CD4-positive, alpha-beta memory T cell (primary cell): ENCODE results near the gene CFAP91. TPM values are rescaled to one million over a fixed set of nuclear protein-coding genes. Genes with fewer than 3 reads are reported as not detected.

Experiments
- CTCF ChIA-PET: fragments of 350-600 bp; sonication (Branson Sonifier 250); formaldehyde crosslinking; loops from one replicate; lab custom pipeline; 2021; ENCODE audit warnings: inconsistent platforms; ENCODE audit not compliant: partially characterized antibody; lab: Charles Lee
- POLR2A ChIA-PET: fragments of 350-600 bp; sonication (Branson Sonifier 250); formaldehyde crosslinking; loops from one replicate; lab custom pipeline; 2021; ENCODE audit not compliant: partially characterized antibody; lab: Charles Lee
- DNase-seq, 5 donors: peaks; one replicate each; pipeline versions ENCODE4 v3.0.0 to v3.0.0-alpha.2; 2020 to 2022; ENCODE audit warnings: mixed read lengths in 1 of 5
- H3K27ac ChIP-seq: one replicate; pipeline ENCODE4 v1.7.0; 2013; ENCODE audit warnings: low read depth, low read length
- H3K27me3 ChIP-seq: 2 replicates; pipeline ENCODE4 v1.7.0; 2013; ENCODE audit warnings: mild to moderate bottlenecking, low read length, moderate library complexity; ENCODE audit not compliant: insufficient read depth
- H3K36me3 ChIP-seq: 2 replicates; pipeline ENCODE4 v1.7.0; 2013; ENCODE audit warnings: mild to moderate bottlenecking, low read length, moderate library complexity; ENCODE audit not compliant: insufficient read depth
- H3K4me1 ChIP-seq: 2 replicates; pipeline ENCODE4 v1.7.0; 2013; ENCODE audit warnings: mild to moderate bottlenecking, low read length, moderate library complexity; ENCODE audit not compliant: insufficient read depth
- H3K4me3 ChIP-seq, 2 donors: one replicate each; pipeline ENCODE4 v1.7.0; 2013; ENCODE audit warnings: low read length in 2 of 2, mild to moderate bottlenecking in 1 of 2
- H3K9me3 ChIP-seq, 2 donors: one replicate each; pipeline ENCODE4 v1.7.0; 2013; ENCODE audit warnings: low read length in 2 of 2, control low read depth in 1 of 2; ENCODE audit not compliant: control insufficient read depth in 1 of 2
- H3K27ac Mint-ChIP-seq, 7 donors: one replicate each; pipeline ENCODE4 v1.8.0; 2020 to 2021; ENCODE audit warnings: mixed read lengths in 7 of 7, mild to moderate bottlenecking in 6 of 7, inconsistent platforms in 3 of 7, moderate library complexity in 3 of 7
- H3K27me3 Mint-ChIP-seq, 2 donors: one replicate each; pipeline ENCODE4 v1.8.0; 2020 to 2021; ENCODE audit warnings: mixed read lengths in 2 of 2
- H3K36me3 Mint-ChIP-seq, 2 donors: one replicate each; pipeline ENCODE4 v1.8.0; 2020 to 2021; ENCODE audit warnings: mixed read lengths in 2 of 2, inconsistent platforms in 1 of 2, mild to moderate bottlenecking in 1 of 2
- H3K4me1 Mint-ChIP-seq, 4 donors: one replicate each; pipeline ENCODE4 v1.8.0; 2020 to 2021; ENCODE audit warnings: mixed read lengths in 4 of 4, mild to moderate bottlenecking in 1 of 4
- H3K4me3 Mint-ChIP-seq, 8 donors: one replicate each; pipeline ENCODE4 v1.8.0; 2020 to 2021; ENCODE audit warnings: mixed read lengths in 8 of 8, mild to moderate bottlenecking in 7 of 8, moderate library complexity in 6 of 8, inconsistent platforms in 3 of 8
- H3K9me3 Mint-ChIP-seq, 8 donors: one replicate each; pipeline ENCODE4 v1.8.0; 2020 to 2021; ENCODE audit warnings: mixed read lengths in 8 of 8, mild to moderate bottlenecking in 5 of 8, inconsistent platforms in 3 of 8, moderate library complexity in 1 of 8
- intact Hi-C: fragments of 100-400 bp; cut with micrococcal nuclease; formaldehyde crosslinking; loops from one replicate; pipeline ENCODE4 v1.15.1; 2023
- polyA plus RNA-seq, 2 donors: library from polyadenylated mRNA; unstranded; fragments of 300-500 nt; fragmentation: Illumina TruSeq; gene quantifications; one replicate each; pipeline ENCODE4 v1.2.3, GENCODE V29; 2021
- total RNA-seq, 2 experiments: library from RNA; stranded (reverse); gene quantifications; one replicate each; pipeline ENCODE4 v1.2.3, GENCODE V29; 2021

CFAP91 gene
- total and polyA plus RNA-seq, 4 experiments from 2014 or later: 0.48 to 0.58 TPM; not detected in 2

- peaks cover 0 to 1% (median 0%) of the 10 kb centered on the region in 4 donors for H3K4me1 Mint-ChIP-seq
- Histone ChIP-seq H3K27ac (no peak overlapping the region), H3K36me3 (no peaks in the 10 kb centered on the region), H3K9me3 (no peaks in the 10 kb centered on the region), H3K4me3 (no peak overlapping the region), H3K27me3 (no peaks in the 10 kb centered on the region), H3K4me1 (no peaks in the 10 kb centered on the region)
- H3K36me3 Mint-ChIP-seq: peaks cover 18 to 20% of the 10 kb centered on the region in 2 donors
- ChIA-PET POLR2A (interaction anchor here (0.8 kb wide), 1 partner anchor 14 kb away, joined by 3 read pairs; the partner anchor contains the start of gene COX17), CTCF (no interaction called here)
- DNase-seq: no peak
- peak overlapping the region in 4 of 7 donors; percentile 19 to 82 (median 66) for H3K27ac Mint-ChIP-seq
- intact Hi-C loops: loop anchor here (1.0 kb wide), 1 partner anchor 35 kb away; no protein-coding TSS in a partner anchor
- H3K4me3 Mint-ChIP-seq: peak overlapping the region in 1 of 8 donors; percentile 24
- H3K9me3 Mint-ChIP-seq: no peaks in the 10 kb centered on the region
- H3K27me3 Mint-ChIP-seq: no peaks in the 10 kb centered on the region
These were observed 40.0 kb upstream of the CFAP91 start for GRCh38 chr3:119662604-119663373.

GRCh38 chr3:119663885-119664284 is 38.9 kb upstream of the CFAP91 start:
- no peak overlapping the region for H3K4me3 ChIP-seq
- H3K9me3 ChIP-seq: no peaks in the 10 kb centered on the region
- peaks cover 4% of the 10 kb centered on the region for H3K36me3 ChIP-seq
- no peaks in the 10 kb centered on the region for H3K9me3 Mint-ChIP-seq
- H3K4me1 ChIP-seq: no peaks in the 10 kb centered on the region
- no peak for DNase-seq
- intact Hi-C loops: no loop called here
- peaks cover 16 to 21% of the 10 kb centered on the region in 2 donors for H3K36me3 Mint-ChIP-seq
- no peaks in the 10 kb centered on the region for H3K27me3 ChIP-seq
- peaks cover 0 to 1% (median 0%) of the 10 kb centered on the region in 4 donors for H3K4me1 Mint-ChIP-seq
- ChIA-PET POLR2A (no interaction called here), CTCF (no interaction called here)
- H3K27me3 Mint-ChIP-seq: no peaks in the 10 kb centered on the region
- no peak overlapping the region for H3K27ac ChIP-seq
- H3K4me3 Mint-ChIP-seq: no peak overlapping the region
- peak overlapping the region in 2 of 7 donors; percentile 6 to 68 for H3K27ac Mint-ChIP-seq

GRCh38 chr3:119664370-119664769 is 38.5 kb upstream of the CFAP91 start:
- H3K27ac ChIP-seq: no peak overlapping the region
- H3K4me3 ChIP-seq: no peak overlapping the region
- intact Hi-C loops: no loop called here
- Mint-ChIP-seq H3K4me1 (peaks cover 0 to 2% (median 0%) of the 10 kb centered on the region in 4 donors), H3K27ac (peak overlapping the region in 1 of 7 donors; percentile 68), H3K9me3 (no peaks in the 10 kb centered on the region), H3K4me3 (no peak overlapping the region), H3K27me3 (no peaks in the 10 kb centered on the region), H3K36me3 (peaks cover 21 to 23% of the 10 kb centered on the region in 2 donors)
- H3K36me3 ChIP-seq: peaks cover 4% of the 10 kb centered on the region
- no peak for DNase-seq
- ChIA-PET POLR2A (no interaction called here), CTCF (no interaction called here)
- H3K27me3 ChIP-seq: no peaks in the 10 kb centered on the region
- H3K4me1 ChIP-seq: no peaks in the 10 kb centered on the region
- H3K9me3 ChIP-seq: no peaks in the 10 kb centered on the region

DNA sequence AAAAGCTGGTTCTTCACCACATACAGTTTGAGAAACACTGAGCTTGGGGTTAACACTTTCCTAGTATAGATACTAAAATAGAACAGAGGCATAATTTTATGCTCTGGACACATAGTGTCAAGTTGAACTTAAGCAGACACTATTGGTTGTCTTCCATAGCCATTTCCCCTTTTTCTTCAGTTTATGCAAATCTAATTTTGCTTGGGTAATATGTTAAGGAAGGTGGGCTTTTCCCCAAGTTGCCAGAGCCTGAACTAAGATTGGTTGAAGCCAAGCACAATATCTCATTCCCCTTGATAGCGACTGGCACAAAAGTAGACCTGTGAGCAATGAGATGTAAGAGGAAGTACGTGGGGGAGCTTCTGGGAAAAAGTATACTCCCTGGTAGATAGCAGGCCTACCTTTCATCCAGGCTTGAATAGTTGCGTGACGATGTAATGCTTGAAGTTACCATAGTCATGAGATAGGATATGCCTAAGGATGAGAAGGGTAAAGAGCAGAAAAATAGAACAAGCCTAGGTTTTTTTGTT is 37.9 kb upstream of the CFAP91 start:
- Histone ChIP-seq H3K36me3 (peaks cover 4% of the 10 kb centered on the region), H3K9me3 (no peaks in the 10 kb centered on the region), H3K4me1 (no peaks in the 10 kb centered on the region), H3K27ac (no peak overlapping the region), H3K27me3 (no peaks in the 10 kb centered on the region), H3K4me3 (no peak overlapping the region)
- intact Hi-C loops: no loop called here
- no peak for DNase-seq
- CTCF ChIA-PET: no interaction called here
- H3K27me3 Mint-ChIP-seq: no peaks in the 10 kb centered on the region
- H3K9me3 Mint-ChIP-seq: no peaks in the 10 kb centered on the region
- POLR2A ChIA-PET: no interaction called here
- peaks cover 20 to 22% of the 10 kb centered on the region in 2 donors for H3K36me3 Mint-ChIP-seq
- H3K4me3 Mint-ChIP-seq: no peak overlapping the region
- H3K4me1 Mint-ChIP-seq: peaks cover 0 to 3% (median under 1%) of the 10 kb centered on the region in 4 donors
- peak overlapping the region in 2 of 7 donors; percentile 36 to 68 for H3K27ac Mint-ChIP-seq

- H3K4me1 ChIP-seq: no peaks in the 10 kb centered on the region
- H3K9me3 ChIP-seq: no peaks in the 10 kb centered on the region
- DNase-seq: no peak
- H3K36me3 ChIP-seq: peaks cover 10% of the 10 kb centered on the region
- intact Hi-C loops: no loop called here
- H3K27me3 ChIP-seq: no peaks in the 10 kb centered on the region
- Mint-ChIP-seq H3K4me3 (no peak overlapping the region), H3K27me3 (no peaks in the 10 kb centered on the region), H3K36me3 (peaks cover 19 to 32% of the 10 kb centered on the region in 2 donors), H3K27ac (no peak overlapping the region), H3K9me3 (no peaks in the 10 kb centered on the region), H3K4me1 (peaks cover 0 to 11% (median 3%) of the 10 kb centered on the region in 4 donors)
- CTCF ChIA-PET: no interaction called here
- POLR2A ChIA-PET: no interaction called here
- no peak overlapping the region for H3K4me3 ChIP-seq
- H3K27ac ChIP-seq: no peak overlapping the region
These were observed 36.8 kb upstream of the CFAP91 start for GRCh38 chr3:119665954-119666559.

DNA sequence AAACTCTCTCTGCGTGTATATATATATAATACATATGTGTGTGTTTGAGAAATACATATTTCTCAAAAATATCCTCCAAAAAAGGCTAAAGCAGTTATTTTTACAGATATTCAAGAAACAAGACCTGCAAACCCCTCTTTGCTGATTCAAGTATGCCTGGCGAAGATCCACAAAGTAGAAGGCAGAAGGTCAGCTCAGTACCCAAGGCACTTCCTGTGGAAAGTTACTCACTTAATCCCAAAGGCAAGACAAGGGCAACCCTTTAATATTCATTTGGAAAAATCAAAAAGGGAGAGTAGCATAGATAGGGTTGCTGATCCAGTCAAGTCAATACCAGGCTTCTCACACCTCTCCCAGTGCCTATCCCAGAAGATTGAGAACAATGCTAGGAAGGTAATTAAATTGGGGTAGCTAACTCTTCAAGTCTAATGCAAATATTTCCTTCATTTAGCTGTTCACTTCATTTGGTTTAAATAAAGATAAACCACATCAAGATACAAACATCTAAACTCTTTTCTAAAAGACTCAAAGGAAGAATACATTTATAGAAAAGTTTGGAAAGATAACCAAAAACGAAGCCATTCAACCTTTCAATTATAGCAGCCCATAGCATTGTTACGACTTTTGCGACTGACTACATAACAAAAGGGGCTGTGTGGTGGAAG is 32.8 kb upstream of the CFAP91 start:
- Mint-ChIP-seq H3K27ac (peak overlapping the region in 2 of 7 donors; percentile 44 to 66), H3K36me3 (peaks cover 37 to 59% of the 10 kb centered on the region in 2 donors), H3K9me3 (no peaks in the 10 kb centered on the region), H3K4me3 (no peak overlapping the region), H3K4me1 (peaks cover 5 to 25% (median 15%) of the 10 kb centered on the region in 4 donors), H3K27me3 (no peaks in the 10 kb centered on the region)
- intact Hi-C loops: loop anchor here (10.0 kb wide), 2 partner anchors 435 to 675 kb away; partner anchors contain the start of gene LRRC58
- Histone ChIP-seq H3K4me1 (peaks cover 11% of the 10 kb centered on the region), H3K36me3 (peaks cover 36% of the 10 kb centered on the region), H3K27me3 (no peaks in the 10 kb centered on the region), H3K9me3 (no peaks in the 10 kb centered on the region), H3K4me3 (no peak overlapping the region), H3K27ac (no peak overlapping the region)
- no peak for DNase-seq
- ChIA-PET POLR2A (no interaction called here), CTCF (no interaction called here)
